MM.1S (cell line): Measurements from ENCODE around the gene CFAP73.

Experiments
- DNase-seq: peaks from one replicate; pipeline ENCODE4 v3.0.0-alpha.2; 2015
- H2AFZ ChIP-seq: fragments of 300-600 bp; sonication (generic); 2 replicates; pipeline ENCODE4 v1.6.0; 2016; ENCODE audit warnings: antibody characterized with exemption, low read length
- H3F3A ChIP-seq: fragments of 300-600 bp; sonication (generic); 2 replicates; pipeline ENCODE4 v1.6.1; 2016; ENCODE audit warnings: mild to moderate bottlenecking, antibody characterized with exemption, low read length, moderate library complexity, mixed read lengths; ENCODE audit not compliant: insufficient read depth
- H3K27ac ChIP-seq: fragments of 300-600 bp; sonication (generic); 2 replicates; pipeline ENCODE4 v1.5.1; 2016; ENCODE audit warnings: mild to moderate bottlenecking, low read length
- H3K27me3 ChIP-seq: fragments of 300-600 bp; sonication (generic); replicated peaks from 2 replicates; pipeline ENCODE4 v1.6.0; 2016; ENCODE audit warnings: low read length; ENCODE audit not compliant: insufficient read depth
- H3K36me3 ChIP-seq: fragments of 300-600 bp; sonication (generic); replicated peaks from 2 replicates; pipeline ENCODE4 v1.6.1; 2016; ENCODE audit warnings: mild to moderate bottlenecking, low read length, mixed read lengths; ENCODE audit not compliant: insufficient read depth
- H3K4me1 ChIP-seq: fragments of 300-600 bp; sonication (generic); 2 replicates; pipeline ENCODE4 v1.6.1; 2016; ENCODE audit warnings: low read length, mixed read lengths
- H3K4me2 ChIP-seq: fragments of 300-600 bp; sonication (generic); 2 replicates; pipeline ENCODE4 v1.6.0; 2016; ENCODE audit warnings: low read depth, low read length
- H3K4me3 ChIP-seq: fragments of 300-600 bp; sonication (generic); 2 replicates; pipeline ENCODE4 v1.5.1; 2016; ENCODE audit warnings: low read length, mixed read lengths
- H3K79me2 ChIP-seq: fragments of 300-600 bp; sonication (generic); 2 replicates; pipeline ENCODE4 v1.6.1; 2016; ENCODE audit warnings: mixed run types, low read length, mixed read lengths
- H3K9ac ChIP-seq: fragments of 300-600 bp; sonication (generic); 2 replicates; pipeline ENCODE4 v1.6.1; 2016; ENCODE audit warnings: low read length, mixed read lengths
- H3K9me2 ChIP-seq: fragments of 300-600 bp; sonication (generic); replicated peaks from 2 replicates; pipeline ENCODE4 v1.6.1; 2016; ENCODE audit warnings: mild to moderate bottlenecking, low read length, mixed read lengths; ENCODE audit not compliant: insufficient read depth
- H3K9me3 ChIP-seq: fragments of 300-600 bp; sonication (generic); replicated peaks from 2 replicates; pipeline ENCODE4 v1.6.1; 2016; ENCODE audit warnings: mild to moderate bottlenecking, low read length, mixed read lengths; ENCODE audit not compliant: insufficient read depth
- H4K20me1 ChIP-seq: fragments of 300-600 bp; sonication (generic); 2 replicates; pipeline ENCODE4 v1.6.1; 2016; ENCODE audit warnings: mild to moderate bottlenecking, low read length, moderate library complexity, mixed read lengths; ENCODE audit not compliant: insufficient read depth
- CTCF ChIP-seq: fragments of 300-600 bp; sonication (generic); IDR thresholded peaks from 2 replicates; pipeline ENCODE4 v1.5.1; 2016; ENCODE audit warnings: antibody characterized with exemption, low read length, mixed read lengths
- EZH2 ChIP-seq: fragments of 300-600 bp; sonication (generic); optimal IDR thresholded peaks from 2 replicates; pipeline ENCODE3; 2017; ENCODE audit warnings: low read depth, mild to moderate bottlenecking, antibody characterized with exemption, low read length, mixed read lengths
- EZH2phosphoT487 ChIP-seq: fragments of 300-600 bp; sonication (generic); IDR thresholded peaks from 2 replicates; pipeline ENCODE4 v1.6.1; 2018; ENCODE audit warnings: antibody characterized with exemption, low read length

CFAP73 gene

GRCh38 chr12:113112043-113112899 is 37.3 kb upstream of the CFAP73 start:
- H3K36me3 ChIP-seq, result no peaks in the 10 kb centered on the region
- no peak for DNase-seq

GRCh38 chr12:113113397-113113796 is 36.1 kb upstream of the CFAP73 start:
- Histone ChIP-seq H3K36me3 (no peaks in the 10 kb centered on the region), H3K4me3 (no peak overlapping the region)
- TF ChIP-seq EZH2phosphoT487, result no peak
- no peak for TF ChIP-seq CTCF
- TF ChIP-seq EZH2, result no peak

More at GRCh38 chr12:113112043-113112899, 37.3 kb upstream of the CFAP73 start:
- no peaks in the 10 kb centered on the region for H4K20me1 ChIP-seq
- H3K79me2 ChIP-seq, result no peaks in the 10 kb centered on the region
- H3K9me3 ChIP-seq, result no peaks in the 10 kb centered on the region
- H2AFZ ChIP-seq, result no peak overlapping the region
- no peaks in the 10 kb centered on the region for H3K9me2 ChIP-seq
- TF ChIP-seq EZH2phosphoT487 (no peak), CTCF (no peak), EZH2 (no peak)
- no peak overlapping the region for H3K4me2 ChIP-seq
- H3K4me1 ChIP-seq, result no peaks in the 10 kb centered on the region
- H3K27ac ChIP-seq, result no peak overlapping the region
- H3F3A ChIP-seq, result no peaks in the 10 kb centered on the region
- no peak overlapping the region for H3K9ac ChIP-seq
- H3K27me3 ChIP-seq, result no peaks in the 10 kb centered on the region
- H3K4me3 ChIP-seq, result no peak overlapping the region

DNA sequence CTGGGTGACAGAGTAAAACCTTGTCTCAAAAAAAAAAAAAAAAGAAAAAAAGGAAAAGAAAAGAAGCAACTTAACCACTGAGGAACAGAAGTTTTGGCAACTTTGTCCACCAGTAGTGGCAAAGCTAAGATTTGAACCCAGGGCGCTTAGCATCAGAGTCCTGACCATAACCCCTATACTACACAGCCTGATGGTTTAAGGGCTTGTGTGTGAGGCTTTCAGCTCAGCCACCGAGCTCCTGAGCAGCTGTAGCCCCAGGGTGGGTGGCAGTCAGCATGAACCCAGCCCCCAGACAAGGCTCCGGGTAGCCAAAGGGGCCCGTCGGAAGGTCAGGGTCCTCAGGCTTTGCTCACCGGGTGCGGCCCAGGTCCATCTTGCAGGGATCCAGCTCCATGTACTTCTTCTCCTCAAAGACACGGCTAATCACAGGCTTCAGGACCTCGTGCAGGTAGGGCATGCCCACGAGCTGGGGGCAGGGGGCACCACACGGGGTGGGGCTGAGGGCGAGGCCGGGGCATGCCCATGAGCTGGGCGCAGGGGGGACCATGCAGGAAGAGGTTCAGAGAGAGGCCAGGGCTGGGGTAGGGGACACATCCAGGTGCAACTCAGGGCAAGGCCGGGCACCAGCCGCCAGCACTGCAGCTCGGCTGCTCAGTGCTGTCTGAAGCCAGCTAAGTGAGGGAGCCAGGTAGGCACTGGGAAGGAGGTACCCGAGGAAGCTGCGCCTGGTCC is 34.9 kb upstream of the CFAP73 start:
- Histone ChIP-seq H4K20me1 (no peaks in the 10 kb centered on the region), H3K4me2 (no peak overlapping the region), H3K27me3 (no peaks in the 10 kb centered on the region), H3K4me3 (no peak overlapping the region), H3K9ac (no peak overlapping the region), H3F3A (no peaks in the 10 kb centered on the region), H3K36me3 (no peaks in the 10 kb centered on the region), H3K9me3 (no peaks in the 10 kb centered on the region), H3K27ac (no peak overlapping the region), H3K4me1 (no peaks in the 10 kb centered on the region), H3K79me2 (no peaks in the 10 kb centered on the region), H2AFZ (no peak overlapping the region), H3K9me2 (no peaks in the 10 kb centered on the region)
- TF ChIP-seq EZH2phosphoT487 (no peak), EZH2 (no peak)
- no peak for DNase-seq

More at GRCh38 chr12:113113397-113113796, 36.1 kb upstream of the CFAP73 start:
- Histone ChIP-seq H2AFZ (no peak overlapping the region), H3K79me2 (no peaks in the 10 kb centered on the region), H3K4me1 (no peaks in the 10 kb centered on the region), H3K4me2 (no peak overlapping the region), H3K27ac (no peak overlapping the region), H3K9me3 (no peaks in the 10 kb centered on the region), H3K27me3 (no peaks in the 10 kb centered on the region), H3F3A (no peaks in the 10 kb centered on the region), H3K9me2 (no peaks in the 10 kb centered on the region), H3K9ac (no peak overlapping the region), H4K20me1 (no peaks in the 10 kb centered on the region)
- no peak for DNase-seq
